ENCODE results near the gene LRCH1. TPM values are rescaled to one million over a fixed set of nuclear protein-coding genes. Genes with fewer than 3 reads are reported as not detected.

The LRCH1 gene
- total RNA-seq, 1 donor from 2014 or later: 11.0 TPM

DNA sequence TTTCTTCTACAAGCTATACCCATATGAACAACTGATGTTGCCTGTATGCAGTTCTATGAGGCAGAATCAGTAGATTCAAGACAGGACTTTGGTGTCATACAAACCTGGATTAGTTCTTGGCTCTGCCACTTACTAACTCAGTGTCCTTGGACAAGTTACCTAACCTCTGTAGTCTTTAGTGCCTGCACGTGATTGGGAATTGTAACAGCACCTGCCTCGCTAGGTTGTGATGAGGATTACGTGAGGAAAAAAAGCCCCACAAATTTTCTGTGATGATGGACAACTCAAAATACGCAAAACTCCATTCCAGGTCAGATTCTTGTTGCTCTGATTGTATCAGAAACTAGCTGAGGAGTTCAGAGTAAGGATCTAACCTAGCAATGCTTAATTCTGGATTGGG, 89.3 kb downstream of the LRCH1 start:
- DNase-seq: no peak
- ATAC-seq (ENCODE audit: poor library complexity): peak; percentile 7

DNA sequence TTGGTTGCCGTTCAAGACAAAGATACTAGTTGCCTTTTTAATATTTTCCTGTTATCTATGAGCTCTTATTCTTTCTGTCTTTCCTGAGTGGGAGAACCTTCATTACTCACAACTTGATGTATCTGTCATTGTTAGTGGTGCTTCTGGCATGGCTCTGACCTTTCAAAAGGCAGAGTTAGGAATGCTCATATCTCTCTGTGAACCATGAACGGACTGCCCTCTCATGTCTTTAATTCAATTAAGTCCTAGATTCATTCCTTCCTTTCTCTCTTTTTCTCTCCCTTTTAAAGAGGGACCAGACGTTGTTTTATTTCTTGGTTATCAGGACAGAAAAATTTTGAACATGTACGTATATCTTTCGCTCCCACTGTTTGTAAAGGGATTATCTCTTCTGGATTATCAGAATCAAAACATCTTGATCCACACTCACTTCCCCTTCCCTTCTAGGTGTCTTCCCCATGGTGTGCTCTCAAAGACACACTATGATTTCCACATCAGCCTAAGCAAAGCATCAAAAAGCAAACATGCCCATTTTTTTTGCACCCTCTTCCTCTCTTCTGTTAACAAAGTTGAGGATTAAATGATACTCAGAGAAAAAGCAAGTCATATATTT, 90.3 kb downstream of the LRCH1 start:
- intact Hi-C loops (cut with DNase I): no loop called here

More for the DNA sequence above, 89.3 kb downstream of the LRCH1 start:
- intact Hi-C loops (cut with DNase I): no loop called here

DNA sequence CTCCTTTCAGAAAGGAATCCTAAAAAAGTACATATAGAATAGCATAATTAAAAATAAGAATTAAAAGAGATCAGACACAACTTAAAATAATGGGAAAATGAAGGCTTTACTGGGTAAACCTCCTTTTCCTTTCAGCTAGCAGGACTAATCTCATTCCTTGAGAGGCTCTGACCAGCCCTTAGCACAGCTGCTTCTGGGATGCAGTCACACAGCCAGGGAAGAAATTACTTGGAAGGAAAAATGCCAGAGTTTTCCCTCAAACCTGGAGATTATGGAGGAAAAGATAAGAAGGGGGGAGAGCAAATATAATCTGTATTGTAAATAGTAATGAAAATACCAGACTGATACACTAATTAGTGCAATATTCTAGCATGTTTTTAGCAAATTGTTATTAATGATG, 91.8 kb downstream of the LRCH1 start:
- DNase-seq (no peak), ATAC-seq (ENCODE audit: poor library complexity) (no peak)
- intact Hi-C loops (cut with DNase I): no loop called here

More for the DNA sequence above, 90.3 kb downstream of the LRCH1 start:
- no peak for DNase-seq
- peak; percentile 64 for ATAC-seq (ENCODE audit: poor library complexity)

DNA sequence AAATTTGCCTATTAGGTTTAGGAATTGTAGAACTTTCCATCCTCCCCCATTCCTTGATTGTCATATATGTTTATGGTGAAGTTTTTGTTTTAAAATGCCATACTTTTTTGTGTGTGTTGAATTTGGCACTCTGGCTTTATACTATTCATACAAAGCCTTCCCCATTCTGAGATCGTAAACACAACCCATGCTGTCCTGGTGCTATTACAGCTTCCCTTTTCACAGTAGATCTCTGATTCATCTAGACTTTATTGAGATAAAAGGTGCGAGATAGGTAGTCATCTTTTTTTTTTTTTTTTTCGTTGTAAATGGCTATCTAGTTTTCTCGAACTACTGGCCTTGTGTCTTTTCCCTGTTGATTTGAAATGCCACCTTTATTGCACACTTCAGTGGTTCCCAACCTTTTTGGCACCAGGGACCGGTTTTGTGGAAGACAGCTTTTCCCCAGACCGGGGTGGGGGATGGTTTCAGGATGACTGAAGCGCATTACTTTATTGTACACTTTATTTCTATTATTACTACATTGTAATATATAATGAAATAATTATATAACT, 94.6 kb downstream of the LRCH1 start:
- intact Hi-C loops (cut with DNase I): no loop called here
- ATAC-seq (ENCODE audit: poor library complexity): no peak
- no peak for DNase-seq

DNA sequence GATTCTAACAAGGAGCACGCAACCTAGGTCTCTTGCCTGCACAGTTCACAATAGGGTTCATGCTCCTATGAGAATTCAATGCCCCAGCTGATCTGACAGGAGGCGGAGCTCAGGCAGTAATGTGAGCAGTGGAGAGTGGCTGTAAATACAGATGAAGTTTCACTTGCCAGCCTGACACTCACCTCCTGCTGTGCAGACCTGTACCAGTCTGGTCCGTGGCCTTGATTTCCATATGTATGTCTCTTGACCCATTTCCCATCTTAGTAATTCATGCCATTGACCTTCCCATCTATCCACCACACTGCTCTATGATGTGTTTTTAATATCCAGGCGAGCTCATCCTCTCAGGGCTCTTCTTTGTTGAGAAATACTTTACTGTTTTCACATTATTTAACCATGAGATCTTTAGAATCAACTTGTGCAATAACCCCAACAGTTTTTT, 95.2 kb downstream of the LRCH1 start:
- DNase-seq (no peak), ATAC-seq (ENCODE audit: poor library complexity) (peak; percentile 69)
- intact Hi-C loops (cut with DNase I): no loop called here

DNA sequence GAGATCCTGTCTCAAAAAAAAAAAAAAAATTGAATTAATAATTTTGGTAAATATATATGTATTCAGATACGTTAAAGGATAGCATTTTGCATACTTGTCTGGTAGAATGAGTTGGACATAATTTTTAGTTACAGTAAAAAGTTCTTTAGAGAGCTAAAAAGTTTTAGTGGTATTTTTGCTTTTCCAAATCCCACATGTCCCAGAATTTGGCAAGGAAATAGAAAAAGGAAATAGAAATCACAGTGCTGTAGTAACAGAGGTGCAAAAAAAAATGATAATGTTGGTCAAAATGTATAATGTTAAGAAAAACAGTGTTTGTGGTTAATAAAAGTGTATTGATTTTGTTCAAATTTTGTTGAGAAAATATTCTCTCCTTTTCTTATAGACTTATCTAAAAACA, 96.8 kb downstream of the LRCH1 start:
- DNase-seq (no peak), ATAC-seq (ENCODE audit: poor library complexity) (no peak)
- intact Hi-C loops (cut with DNase I): no loop called here

DNA sequence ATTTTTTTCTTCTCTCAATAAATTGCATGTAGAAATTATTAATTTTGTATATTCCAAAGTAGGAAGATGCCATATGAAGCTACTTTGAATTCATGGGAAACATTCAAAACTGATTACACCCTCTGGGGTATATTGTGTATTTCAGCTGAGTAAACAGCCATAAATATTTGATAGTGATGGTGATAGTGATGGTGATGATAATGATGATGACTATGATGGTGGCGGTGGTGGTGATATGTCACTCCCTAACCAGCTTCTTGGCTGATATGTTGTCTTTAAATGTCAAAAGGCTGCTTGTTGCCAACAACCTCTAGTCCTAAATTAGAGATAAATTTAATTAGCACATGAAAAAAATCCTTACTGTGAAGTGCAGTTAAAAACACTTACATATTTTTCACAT, 102.0 kb downstream of the LRCH1 start:
- DNase-seq: no peak
- ATAC-seq (ENCODE audit: poor library complexity): no peak
- intact Hi-C loops (cut with DNase I): no loop called here

DNA sequence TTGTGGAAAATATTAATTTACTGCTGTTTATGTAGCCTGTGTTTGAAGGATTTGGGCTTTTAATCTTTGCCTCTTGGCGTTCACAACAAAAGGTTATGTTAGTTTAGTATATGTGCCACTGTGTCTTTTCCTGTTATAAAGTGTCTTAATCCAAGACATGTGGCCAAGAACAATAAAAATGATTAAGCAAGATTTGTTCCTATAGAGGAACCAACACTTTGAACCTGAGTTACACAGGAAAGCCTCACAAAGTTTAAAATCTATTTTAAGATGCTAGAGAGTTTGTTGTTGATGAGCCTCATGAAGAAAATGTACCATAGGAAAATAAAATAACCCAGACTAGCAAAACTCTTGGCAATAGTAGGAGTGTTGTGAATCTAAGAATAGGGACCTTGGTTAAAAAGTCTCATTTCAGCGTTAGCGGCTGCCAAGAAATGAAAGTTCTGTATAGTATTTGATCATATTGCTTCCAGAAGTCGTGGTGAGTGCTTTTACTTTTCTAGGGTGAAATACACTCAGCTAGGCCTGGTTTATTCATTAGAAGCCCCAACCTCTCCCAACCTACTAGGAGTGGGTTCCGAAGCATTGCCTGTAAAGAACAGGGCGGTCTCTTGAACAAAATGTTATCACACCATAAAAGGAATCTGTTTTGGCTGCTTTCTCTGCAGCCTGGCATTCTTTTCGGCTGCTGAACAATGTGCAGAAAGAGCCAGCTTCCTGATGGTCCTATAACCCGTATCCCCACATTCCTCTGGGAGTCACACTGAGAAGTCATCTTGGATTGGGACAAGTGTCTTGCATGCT, 102.6 kb downstream of the LRCH1 start:
- peak; percentile 69 for ATAC-seq (ENCODE audit: poor library complexity)
- intact Hi-C loops (cut with DNase I): no loop called here
- no peak for DNase-seq

DNA sequence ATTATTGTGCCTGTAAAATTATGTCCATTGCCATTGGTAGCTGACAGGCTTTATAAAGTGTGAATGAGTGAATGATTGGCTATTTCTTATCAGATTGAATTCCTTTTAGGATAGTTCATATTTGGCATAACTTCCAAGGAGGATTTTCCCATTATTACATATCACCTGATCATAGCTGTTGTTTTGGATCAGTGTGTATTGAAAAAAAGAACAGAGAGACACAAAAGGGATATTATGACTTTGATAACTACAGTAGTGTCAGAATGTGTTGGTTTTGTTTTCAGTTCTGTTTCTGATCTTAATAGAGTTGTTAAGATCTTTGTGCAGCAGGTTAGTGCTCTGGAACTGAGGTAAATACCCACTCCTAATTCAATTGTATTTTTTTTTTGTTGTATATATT, 103.8 kb downstream of the LRCH1 start:
- DNase-seq: no peak
- ATAC-seq (ENCODE audit: poor library complexity): no peak
- intact Hi-C loops (cut with DNase I): no loop called here

DNA sequence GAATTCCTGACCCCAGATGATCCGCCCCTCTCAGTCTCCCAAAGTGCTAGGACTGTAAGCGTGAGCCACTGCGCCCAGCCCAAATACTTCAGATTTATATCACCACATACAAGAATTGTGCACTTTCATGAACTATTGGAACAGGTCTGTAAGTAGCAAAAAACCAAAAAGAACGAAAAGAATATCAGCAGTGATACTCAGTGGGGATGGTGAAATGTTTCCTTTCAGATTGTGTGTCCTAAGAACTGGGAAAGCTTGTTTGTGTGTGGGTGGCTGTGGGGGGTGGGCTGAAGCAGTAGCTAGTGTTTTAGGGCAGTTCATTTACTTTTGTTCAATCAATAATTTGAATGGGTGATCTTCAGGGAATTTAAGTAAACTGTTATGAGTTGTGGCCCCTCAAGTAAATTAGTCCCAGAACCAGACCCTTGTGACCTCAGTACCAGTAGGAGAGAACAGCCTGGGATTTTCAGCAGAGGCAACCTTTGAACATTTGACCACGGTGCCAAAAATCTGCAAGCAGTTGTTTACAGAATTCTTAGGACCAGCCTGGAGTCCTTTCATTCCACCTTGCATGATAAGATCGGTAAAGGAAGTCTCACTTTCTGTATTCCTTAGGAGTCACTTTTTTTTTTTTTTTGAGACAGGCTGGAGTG, 106.6 kb downstream of the LRCH1 start:
- intact Hi-C loops (cut with DNase I): no loop called here
- DNase-seq (no peak), ATAC-seq (ENCODE audit: poor library complexity) (no peak)

DNA sequence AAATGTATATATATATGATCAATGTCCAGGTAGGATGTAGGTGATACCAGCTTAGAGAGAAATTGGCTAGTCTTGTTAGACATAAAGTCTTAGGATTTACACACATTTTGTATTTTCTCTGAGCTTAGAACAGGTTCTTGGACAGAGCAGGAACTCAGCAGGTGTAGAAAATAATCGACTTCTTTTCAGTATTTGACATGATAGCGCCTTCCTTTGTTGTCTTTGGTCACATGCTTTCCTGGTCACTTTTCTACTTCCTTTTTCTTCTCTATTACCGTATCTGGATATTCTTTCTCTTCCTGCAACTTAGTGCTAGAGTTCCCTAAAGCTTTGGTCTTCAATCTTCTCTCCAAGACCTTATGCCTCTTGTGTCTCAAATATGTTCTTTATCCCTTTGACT, 107.4 kb downstream of the LRCH1 start:
- DNase-seq: no peak
- intact Hi-C loops (cut with DNase I): no loop called here
- ATAC-seq (ENCODE audit: poor library complexity): no peak

DNA sequence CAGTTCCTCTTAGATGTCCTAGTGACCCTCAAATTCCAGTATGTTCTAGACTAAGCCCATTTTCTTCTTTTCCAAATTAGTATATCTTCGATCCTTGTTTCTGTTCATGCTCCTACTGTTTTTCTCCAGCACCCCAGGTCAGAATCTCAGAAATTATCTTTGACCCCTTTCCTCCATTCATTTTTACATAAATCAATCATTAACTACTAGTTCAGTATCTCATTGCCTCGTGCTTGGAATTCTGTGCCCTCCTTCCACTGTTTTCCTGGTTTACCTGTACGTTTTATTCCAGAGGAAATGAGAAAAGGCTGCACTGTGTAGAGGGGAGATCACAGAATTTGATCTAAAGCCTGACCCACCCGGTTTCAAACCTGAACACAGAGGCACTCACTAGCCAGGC, 107.9 kb downstream of the LRCH1 start:
- intact Hi-C loops (cut with DNase I): no loop called here
- no peak for ATAC-seq (ENCODE audit: poor library complexity)
- no peak for DNase-seq

DNA sequence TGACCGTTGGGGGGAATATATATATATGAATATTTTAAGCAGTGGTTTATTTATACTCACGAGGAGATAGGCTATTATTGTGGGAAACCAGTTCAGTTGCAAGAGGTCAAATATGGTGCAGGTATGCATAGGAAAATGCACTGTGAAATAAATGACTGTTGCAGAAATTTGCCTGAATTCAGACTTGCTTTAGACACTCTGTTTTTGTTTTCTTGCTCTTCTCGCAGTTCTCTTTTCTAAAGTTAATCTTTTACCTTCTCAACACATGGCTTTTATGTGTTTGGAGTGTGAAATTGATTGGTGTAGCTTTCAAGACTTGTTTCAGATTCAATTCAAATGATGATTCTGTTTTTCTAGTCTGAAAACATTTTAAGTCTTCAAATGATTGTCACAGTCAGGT, 109.7 kb downstream of the LRCH1 start:
- no peak for ATAC-seq (ENCODE audit: poor library complexity)
- intact Hi-C loops (cut with DNase I): no loop called here
- no peak for DNase-seq

DNA sequence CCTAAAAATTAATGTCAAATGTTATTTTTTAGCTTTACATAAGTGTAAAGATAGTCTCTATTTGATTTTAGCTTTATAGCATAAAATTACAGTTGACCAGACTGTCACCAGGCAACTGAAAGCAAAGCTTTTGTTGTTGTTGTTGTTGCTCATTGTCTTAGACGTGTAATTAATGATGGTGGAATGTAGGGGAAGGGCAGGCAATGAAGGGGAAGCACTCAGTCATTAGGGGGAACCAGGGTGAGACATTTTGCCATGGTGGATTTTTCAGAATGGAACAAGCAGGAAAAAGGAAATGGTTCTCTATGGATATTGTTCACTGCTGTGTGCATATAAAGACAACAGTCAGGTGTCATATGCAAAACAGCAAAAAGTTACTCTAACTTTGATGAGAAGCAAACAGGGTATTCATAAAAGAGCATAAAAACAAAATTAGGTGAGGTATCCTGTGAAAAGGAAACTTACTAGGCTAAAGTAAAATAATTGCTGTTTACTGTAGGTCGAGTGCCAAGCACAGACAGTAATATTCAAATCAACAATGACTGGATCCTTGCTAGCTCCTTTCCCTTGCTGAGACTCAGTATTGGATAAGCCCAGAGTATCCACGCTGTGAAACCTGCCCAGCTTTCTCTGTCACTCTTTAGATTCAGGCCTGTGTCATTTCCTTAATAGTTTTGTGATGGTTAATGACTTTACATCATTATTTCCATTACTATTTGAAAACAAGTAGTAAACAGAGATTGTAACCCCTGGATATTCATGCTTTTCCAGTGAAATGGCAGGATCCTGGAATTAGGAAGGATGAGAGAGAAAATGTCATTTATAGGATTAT, 110.5 kb downstream of the LRCH1 start:
- DNase-seq (no peak), ATAC-seq (ENCODE audit: poor library complexity) (no peak)
- intact Hi-C loops (cut with DNase I): no loop called here

DNA sequence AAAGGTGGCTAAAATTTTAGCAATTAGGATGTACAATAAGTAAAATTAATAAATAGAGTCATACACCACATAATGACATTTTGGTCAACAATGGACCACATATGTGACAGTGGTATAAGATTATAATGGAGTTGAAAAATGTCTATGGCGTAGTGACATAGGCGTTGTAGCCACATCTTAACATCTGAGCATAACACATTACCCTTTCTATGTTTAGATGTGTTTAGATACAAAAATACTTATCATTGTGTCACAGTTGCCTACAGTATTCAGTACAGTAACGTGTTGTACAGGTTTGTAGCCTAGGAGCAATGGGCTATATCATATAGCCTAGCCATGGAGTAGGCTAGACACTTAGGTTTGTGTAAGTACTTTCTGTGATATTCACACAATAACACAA, 111.2 kb downstream of the LRCH1 start:
- ATAC-seq (ENCODE audit: poor library complexity) (no peak), DNase-seq (no peak)
- intact Hi-C loops (cut with DNase I): no loop called here

DNA sequence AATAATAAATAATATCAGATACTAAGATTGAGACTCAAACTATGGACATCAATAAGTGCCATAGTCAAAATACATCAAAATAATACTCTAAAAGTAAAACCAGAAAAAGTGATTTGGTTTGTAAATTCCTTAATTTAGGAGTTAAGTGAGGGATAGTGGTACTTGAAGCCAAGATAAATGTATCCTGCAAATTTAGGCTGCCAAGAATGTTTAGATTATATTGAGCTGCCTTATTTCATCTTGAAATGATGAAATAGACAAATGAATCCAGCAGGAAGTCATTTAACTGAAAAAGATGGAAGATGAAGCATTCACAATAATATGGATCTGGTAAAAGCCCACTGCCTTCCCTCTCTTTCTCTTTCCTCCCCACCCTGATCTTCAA, 112.3 kb downstream of the LRCH1 start:
- DNase-seq (no peak), ATAC-seq (ENCODE audit: poor library complexity) (no peak)
- intact Hi-C loops (cut with DNase I): no loop called here

DNA sequence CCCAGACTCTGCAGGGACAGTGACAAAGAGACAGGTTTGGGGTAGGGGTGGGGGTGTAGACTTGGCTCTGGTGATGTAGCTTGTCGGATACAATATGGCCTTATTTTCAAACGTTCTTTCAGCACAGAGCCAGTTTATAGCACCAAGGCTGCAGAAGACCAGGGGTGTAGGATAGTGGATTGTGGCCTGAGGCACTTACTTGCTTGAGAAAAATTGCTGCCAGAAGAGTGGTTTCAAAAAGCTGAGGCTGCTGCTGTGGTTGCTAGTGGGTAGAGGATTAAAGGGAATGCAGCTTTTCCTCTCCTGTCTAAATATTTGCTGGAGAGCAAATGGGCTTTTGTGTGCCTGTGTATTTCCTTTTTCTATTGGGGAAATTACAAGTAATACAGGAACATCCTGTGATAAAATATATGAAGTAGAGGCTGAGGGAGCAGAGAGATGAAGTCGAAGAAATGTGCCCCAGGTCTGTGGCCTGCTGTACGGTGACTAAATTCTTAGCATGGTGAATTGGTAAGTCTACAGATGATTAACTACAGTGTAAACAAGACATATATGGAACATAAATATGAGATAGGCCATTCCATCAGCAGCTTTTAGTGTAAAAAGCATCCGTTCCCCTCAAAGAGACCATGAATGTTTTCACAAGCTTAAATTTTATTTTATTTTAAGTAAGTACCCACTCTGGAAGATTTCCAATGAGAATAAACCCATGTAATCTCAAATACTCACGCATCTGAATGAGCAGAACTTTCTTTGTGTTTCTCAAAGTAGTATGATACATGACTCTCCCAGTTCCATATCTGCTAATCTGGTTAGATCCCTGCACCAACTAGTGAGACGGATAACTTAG, 112.9 kb downstream of the LRCH1 start:
- DNase-seq (no peak), ATAC-seq (ENCODE audit: poor library complexity) (no peak)
- intact Hi-C loops (cut with DNase I): no loop called here
